ENCODE results near the gene PRKG1.

Gene PRKG1

GRCh38 chr10:51074238-51075028 is at the start of gene PRKG1:
Gene PRKG1, plus strand, starts transcription at chr10:51074487.
- peaks cover 43% of the 10 kb centered on the region for H3K27me3 Mint-ChIP-seq
- DNase-seq (no peak), ATAC-seq (peak; percentile 69)
- H3K4me3 Mint-ChIP-seq: peak within 1 kb of the TSS; percentile 73 to 78
- H3K27ac Mint-ChIP-seq: no peak within 1 kb of the TSS
- no peaks in the 10 kb centered on the region for H3K9me3 Mint-ChIP-seq
- peaks cover 18% of the 10 kb centered on the region for H3K4me1 Mint-ChIP-seq

GRCh38 chr10:51028420-51028819 is 45.9 kb upstream of the PRKG1 start:
- no peaks in the 10 kb centered on the region for H3K27me3 Mint-ChIP-seq
- ATAC-seq (no peak), DNase-seq (no peak)
- H3K27ac Mint-ChIP-seq: no peak overlapping the region
- H3K4me1 Mint-ChIP-seq: no peaks in the 10 kb centered on the region
- no peak overlapping the region for H3K4me3 Mint-ChIP-seq
- H3K9me3 Mint-ChIP-seq: no peaks in the 10 kb centered on the region

GRCh38 chr10:51029172-51029641 is 45.1 kb upstream of the PRKG1 start:
- no peak overlapping the region for H3K27ac Mint-ChIP-seq
- DNase-seq: no peak
- H3K4me1 Mint-ChIP-seq: no peaks in the 10 kb centered on the region
- H3K9me3 Mint-ChIP-seq: no peaks in the 10 kb centered on the region
- H3K27me3 Mint-ChIP-seq: no peaks in the 10 kb centered on the region
- H3K4me3 Mint-ChIP-seq: no peak overlapping the region
- no peak for ATAC-seq

- no peak overlapping the region for H3K4me3 Mint-ChIP-seq
- H3K27ac Mint-ChIP-seq: no peak overlapping the region
- DNase-seq: no peak
- H3K4me1 Mint-ChIP-seq: no peaks in the 10 kb centered on the region
- ATAC-seq: no peak
- no peaks in the 10 kb centered on the region for H3K27me3 Mint-ChIP-seq
- H3K9me3 Mint-ChIP-seq: no peaks in the 10 kb centered on the region
These were observed 43.8 kb upstream of the PRKG1 start for GRCh38 chr10:51030480-51030879.

GRCh38 chr10:51031950-51032349 is 42.3 kb upstream of the PRKG1 start:
- DNase-seq (no peak), ATAC-seq (no peak)
- H3K4me3 Mint-ChIP-seq: no peak overlapping the region
- H3K4me1 Mint-ChIP-seq: no peaks in the 10 kb centered on the region
- H3K9me3 Mint-ChIP-seq: no peaks in the 10 kb centered on the region
- H3K27ac Mint-ChIP-seq: no peak overlapping the region
- no peaks in the 10 kb centered on the region for H3K27me3 Mint-ChIP-seq

GRCh38 chr10:51034769-51035168 is 39.5 kb upstream of the PRKG1 start:
- no peak for DNase-seq
- H3K4me3 Mint-ChIP-seq: no peak overlapping the region

GRCh38 chr10:51035344-51035743 is 38.9 kb upstream of the PRKG1 start:
- ATAC-seq: no peak
- DNase-seq: no peak
- Mint-ChIP-seq H3K4me3 (no peak overlapping the region), H3K27me3 (no peaks in the 10 kb centered on the region), H3K27ac (no peak overlapping the region), H3K4me1 (no peaks in the 10 kb centered on the region), H3K9me3 (no peaks in the 10 kb centered on the region)

More at GRCh38 chr10:51034769-51035168, 39.5 kb upstream of the PRKG1 start:
- Mint-ChIP-seq H3K27me3 (no peaks in the 10 kb centered on the region), H3K9me3 (no peaks in the 10 kb centered on the region), H3K4me1 (no peaks in the 10 kb centered on the region), H3K27ac (no peak overlapping the region)
- no peak for ATAC-seq

- H3K9me3 Mint-ChIP-seq: no peaks in the 10 kb centered on the region
- H3K27me3 Mint-ChIP-seq: no peaks in the 10 kb centered on the region
These were observed 28.4 kb upstream of the PRKG1 start for GRCh38 chr10:51045871-51046270.

GRCh38 chr10:51046654-51047053 is 27.6 kb upstream of the PRKG1 start:
- no peak overlapping the region for H3K27ac Mint-ChIP-seq

More at GRCh38 chr10:51045871-51046270, 28.4 kb upstream of the PRKG1 start:
- ATAC-seq (no peak), DNase-seq (no peak)
- Mint-ChIP-seq H3K4me1 (no peaks in the 10 kb centered on the region), H3K27ac (no peak overlapping the region), H3K4me3 (no peak overlapping the region)

GRCh38 chr10:51047857-51048256 is 26.4 kb upstream of the PRKG1 start:
- Mint-ChIP-seq H3K9me3 (no peaks in the 10 kb centered on the region), H3K4me1 (no peaks in the 10 kb centered on the region), H3K27ac (no peak overlapping the region), H3K4me3 (no peak overlapping the region), H3K27me3 (no peaks in the 10 kb centered on the region)
- ATAC-seq (no peak), DNase-seq (no peak)

More at GRCh38 chr10:51046654-51047053, 27.6 kb upstream of the PRKG1 start:
- no peaks in the 10 kb centered on the region for H3K27me3 Mint-ChIP-seq
- H3K4me1 Mint-ChIP-seq: no peaks in the 10 kb centered on the region
- ATAC-seq (no peak), DNase-seq (no peak)
- no peak overlapping the region for H3K4me3 Mint-ChIP-seq
- no peaks in the 10 kb centered on the region for H3K9me3 Mint-ChIP-seq

GRCh38 chr10:51048792-51049191 is 25.5 kb upstream of the PRKG1 start:
- Mint-ChIP-seq H3K27ac (no peak overlapping the region), H3K4me1 (no peaks in the 10 kb centered on the region), H3K4me3 (no peak overlapping the region), H3K9me3 (no peaks in the 10 kb centered on the region), H3K27me3 (no peaks in the 10 kb centered on the region)
- ATAC-seq: no peak
- no peak for DNase-seq

- Mint-ChIP-seq H3K9me3 (peaks cover 0 to 5% of the 10 kb centered on the region in 2 donors), H3K4me3 (no peak overlapping the region), H3K27ac (no peak overlapping the region), H3K27me3 (no peaks in the 10 kb centered on the region), H3K4me1 (no peaks in the 10 kb centered on the region)
- ATAC-seq (no peak), DNase-seq (no peak)
These were observed 22.1 kb upstream of the PRKG1 start for GRCh38 chr10:51052163-51052562.

- no peak for DNase-seq
- H3K27ac Mint-ChIP-seq: no peak overlapping the region
- H3K27me3 Mint-ChIP-seq: no peaks in the 10 kb centered on the region
- no peak overlapping the region for H3K4me3 Mint-ChIP-seq
- peaks cover 0 to 5% of the 10 kb centered on the region in 2 donors for H3K9me3 Mint-ChIP-seq
- ATAC-seq: no peak
- no peaks in the 10 kb centered on the region for H3K4me1 Mint-ChIP-seq
These were observed 16.4 kb upstream of the PRKG1 start for GRCh38 chr10:51057925-51058324.

- no peak for ATAC-seq
- H3K4me3 Mint-ChIP-seq: no peak overlapping the region
- no peak overlapping the region for H3K27ac Mint-ChIP-seq
- no peaks in the 10 kb centered on the region for H3K4me1 Mint-ChIP-seq
- no peaks in the 10 kb centered on the region for H3K27me3 Mint-ChIP-seq
- DNase-seq: no peak
- no peaks in the 10 kb centered on the region for H3K9me3 Mint-ChIP-seq
These were observed 11.1 kb upstream of the PRKG1 start for GRCh38 chr10:51063166-51063565.

- DNase-seq (no peak), ATAC-seq (no peak)
- H3K27ac Mint-ChIP-seq: no peak overlapping the region
- H3K27me3 Mint-ChIP-seq: no peaks in the 10 kb centered on the region
- no peaks in the 10 kb centered on the region for H3K4me1 Mint-ChIP-seq
- no peaks in the 10 kb centered on the region for H3K9me3 Mint-ChIP-seq
- no peak overlapping the region for H3K4me3 Mint-ChIP-seq
These were observed 10.4 kb upstream of the PRKG1 start for GRCh38 chr10:51063659-51064535.

- ATAC-seq: no peak
- no peak for DNase-seq
- H3K27ac Mint-ChIP-seq: no peak overlapping the region
These were observed 8.1 kb upstream of the PRKG1 start for GRCh38 chr10:51066231-51066630.

More at GRCh38 chr10:51066231-51066630, 8.1 kb upstream of the PRKG1 start:
- no peaks in the 10 kb centered on the region for H3K27me3 Mint-ChIP-seq
- H3K9me3 Mint-ChIP-seq: no peaks in the 10 kb centered on the region
- H3K4me1 Mint-ChIP-seq: no peaks in the 10 kb centered on the region
- no peak overlapping the region for H3K4me3 Mint-ChIP-seq

Data from stimulated activated naive CD8-positive, alpha-beta T cell treated with anti-CD3 and anti-CD28 coated beads, Interleukin-15, amount 100 ng/mL, for 72 hours (primary cell).